DOHH2 (cell line): ENCODE data around the gene AIP.

Experiments
- CTCF ChIP-seq: fragments of 200-600 bp; sonication (generic); IDR thresholded peaks from one replicate; pipeline ENCODE4 v1.5.1; 2014; ENCODE audit warnings: antibody characterized with exemption, mild to moderate bottlenecking, low read depth, low read length; ENCODE audit not compliant: poor library complexity, severe bottlenecking
- EZH2phosphoT487 ChIP-seq: fragments of 200-600 bp; sonication (generic); IDR thresholded peaks from 2 replicates; pipeline ENCODE4 v1.6.1; 2017; ENCODE audit warnings: borderline replicate concordance, mild to moderate bottlenecking, antibody characterized with exemption, low read length, moderate library complexity, mixed read lengths

- TF ChIP-seq CTCF (no peak), EZH2phosphoT487 (no peak)
These were observed 22.2 kb downstream of the AIP start, which contains the start of gene PITPNM1 for GRCh38 chr11:67504950-67505581.
